Right lobe of liver (tissue), 4 donors: ENCODE results near the gene IER3IP1.

Source experiments
- POLR2A ChIP-seq: fragments of 450-650 bp; IDR thresholded peaks from one replicate; pipeline ENCODE4 v1.6.1; 2017; ENCODE audit warnings: antibody characterized with exemption, mild to moderate bottlenecking
- TF ChIP-seq, protein P1 (sequence below), 4 donors: fragments of 200-600 bp in 3 of 4; fragments of 450-650 bp in 1 of 4; IDR thresholded peaks; one replicate each; pipeline versions ENCODE4 v1.5.1 to v1.8.0; 2016 to 2022; ENCODE audit warnings: antibody characterized with exemption in 4 of 4, mild to moderate bottlenecking in 2 of 4
- donor health status: DM: no; HTN: no; CAD: no.
- donor health status: DM: no; HTN: no; CAD: no.
- donor health status: DM: no; HTN: yes; CAD: no.

DNA sequence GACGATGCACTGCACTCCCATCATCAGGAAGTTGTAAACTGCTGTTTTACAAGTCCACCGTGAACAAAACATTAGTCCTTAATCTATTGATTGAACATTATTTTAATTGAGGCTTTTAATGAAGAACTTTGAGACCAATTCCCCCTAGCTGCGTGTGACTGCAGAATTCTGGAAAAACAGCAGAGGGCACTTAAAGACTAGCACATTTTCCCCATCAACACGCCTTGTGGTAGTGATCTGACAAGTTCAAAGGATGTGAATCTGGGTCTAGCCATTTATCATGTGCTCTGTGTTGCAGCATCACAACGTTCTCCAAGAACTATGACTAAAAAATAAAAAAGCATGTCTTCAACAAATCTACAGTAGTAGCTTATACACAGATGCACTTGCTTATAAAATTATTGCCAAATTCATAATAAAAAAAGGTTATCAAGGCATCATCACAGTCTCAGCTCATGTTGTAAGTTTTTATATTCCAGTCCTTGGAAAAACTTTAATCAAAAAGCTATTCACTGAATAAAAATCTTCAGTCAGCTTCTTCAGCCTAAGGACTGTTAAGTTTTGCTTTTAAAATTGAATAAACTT, 39.5 kb upstream of the IER3IP1 start:
- TF ChIP-seq, protein P1, sequence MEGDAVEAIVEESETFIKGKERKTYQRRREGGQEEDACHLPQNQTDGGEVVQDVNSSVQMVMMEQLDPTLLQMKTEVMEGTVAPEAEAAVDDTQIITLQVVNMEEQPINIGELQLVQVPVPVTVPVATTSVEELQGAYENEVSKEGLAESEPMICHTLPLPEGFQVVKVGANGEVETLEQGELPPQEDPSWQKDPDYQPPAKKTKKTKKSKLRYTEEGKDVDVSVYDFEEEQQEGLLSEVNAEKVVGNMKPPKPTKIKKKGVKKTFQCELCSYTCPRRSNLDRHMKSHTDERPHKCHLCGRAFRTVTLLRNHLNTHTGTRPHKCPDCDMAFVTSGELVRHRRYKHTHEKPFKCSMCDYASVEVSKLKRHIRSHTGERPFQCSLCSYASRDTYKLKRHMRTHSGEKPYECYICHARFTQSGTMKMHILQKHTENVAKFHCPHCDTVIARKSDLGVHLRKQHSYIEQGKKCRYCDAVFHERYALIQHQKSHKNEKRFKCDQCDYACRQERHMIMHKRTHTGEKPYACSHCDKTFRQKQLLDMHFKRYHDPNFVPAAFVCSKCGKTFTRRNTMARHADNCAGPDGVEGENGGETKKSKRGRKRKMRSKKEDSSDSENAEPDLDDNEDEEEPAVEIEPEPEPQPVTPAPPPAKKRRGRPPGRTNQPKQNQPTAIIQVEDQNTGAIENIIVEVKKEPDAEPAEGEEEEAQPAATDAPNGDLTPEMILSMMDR (IDR thresholded peaks at IDR 0.05), result peak; percentile 62 to 76 (median 64)
- TF ChIP-seq POLR2A, result no peak
